Heart left ventricle (tissue), 13 donors: Measurements from ENCODE around the gene MXRA8.

ENCODE experiments used
- CTCF ChIP-seq, 12 donors: fragments of 200-600 bp; sonication (generic) in 4 of 12; IDR thresholded peaks; one replicate each; pipeline versions ENCODE4 v1.5.0 to v1.8.0; 2018 to 2022; ENCODE audit warnings: antibody characterized with exemption in 12 of 12, mild to moderate bottlenecking in 5 of 12
- POLR2A ChIP-seq, 2 donors: fragments of 450-650 bp; IDR thresholded peaks; one replicate each; pipeline ENCODE4 v1.6.1; 2017; ENCODE audit warnings: antibody characterized with exemption in 2 of 2, mild to moderate bottlenecking in 2 of 2, moderate library complexity in 2 of 2
- donor health status: ischemic (EF 13 %, LVEDD 7.1; RV severe dilation, severe dysfunction).
- donor health status: DM: no; HTN: yes; CAD: no.
- donor health status: DM: no; HTN: no; CAD: no.
- donor health status: ischemic (EF 25% LVEDD 6.9; RV normal size, moderate dysfunction).
- donor health status: ischemic (EF 25% LVEDD 5.7; RV mildly dilated, moderate dysfunction).
- donor health status: ischemic (EF 35%, LVEDD 5.7; RV mildly dilated, moderate dysfunction).
- donor health status: nonischemic (EF 11% LVEDD 7.7; RV severe dilation, severe dysfunction).
- donor health status: DM: yes; HTN: yes; CAD: no.
- donor health status: PGD.
- donor health status: ischemic (EF 29% LVEDD 5.4; RV normal size, mild dysfunction).
- donor health status: nonischemic (EF 23%, LVEDD 6.1; RV moderate dilation, normal function).

GRCh38 chr1:1314237-1314586, 44.1 kb downstream of the MXRA8 start:
- TF ChIP-seq CTCF (IDR thresholded peaks at IDR 0.05) (no peak), POLR2A (IDR thresholded peaks at IDR 0.05) (no peak)
